ENCODE measurements around the gene ZNF275.

GRCh38 chrX:153304988-153305736 lies 28.8 kb upstream of the ZNF275 start:
- TF ChIP-seq, protein P1, sequence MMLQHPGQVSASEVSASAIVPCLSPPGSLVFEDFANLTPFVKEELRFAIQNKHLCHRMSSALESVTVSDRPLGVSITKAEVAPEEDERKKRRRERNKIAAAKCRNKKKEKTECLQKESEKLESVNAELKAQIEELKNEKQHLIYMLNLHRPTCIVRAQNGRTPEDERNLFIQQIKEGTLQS (IDR thresholded peaks at IDR 0.05), result no peak
- TF ChIP-seq POLR2A (IDR thresholded peaks at IDR 0.05; ENCODE audit: borderline replicate concordance, extremely low read depth, insufficient read depth, insufficient read length) (no peak), POLR2AphosphoS5 (IDR thresholded peaks at IDR 0.05; ENCODE audit: low read depth, low read length) (no peak), RAD21 (IDR thresholded peaks at IDR 0.05; ENCODE audit: low read depth) (no peak), ZNF274 (IDR thresholded peaks at IDR 0.05; ENCODE audit: low read depth, low read length) (no peak), FOSL1 (IDR thresholded peaks at IDR 0.05; ENCODE audit: low read depth) (no peak), EZH2 (IDR thresholded peaks at IDR 0.05) (no peak), REST (IDR thresholded peaks at IDR 0.05; ENCODE audit: low read depth) (no peak), EZH2phosphoT487 (IDR thresholded peaks at IDR 0.05; ENCODE audit: borderline replicate concordance) (no peak)
- TF ChIP-seq, protein P2, sequence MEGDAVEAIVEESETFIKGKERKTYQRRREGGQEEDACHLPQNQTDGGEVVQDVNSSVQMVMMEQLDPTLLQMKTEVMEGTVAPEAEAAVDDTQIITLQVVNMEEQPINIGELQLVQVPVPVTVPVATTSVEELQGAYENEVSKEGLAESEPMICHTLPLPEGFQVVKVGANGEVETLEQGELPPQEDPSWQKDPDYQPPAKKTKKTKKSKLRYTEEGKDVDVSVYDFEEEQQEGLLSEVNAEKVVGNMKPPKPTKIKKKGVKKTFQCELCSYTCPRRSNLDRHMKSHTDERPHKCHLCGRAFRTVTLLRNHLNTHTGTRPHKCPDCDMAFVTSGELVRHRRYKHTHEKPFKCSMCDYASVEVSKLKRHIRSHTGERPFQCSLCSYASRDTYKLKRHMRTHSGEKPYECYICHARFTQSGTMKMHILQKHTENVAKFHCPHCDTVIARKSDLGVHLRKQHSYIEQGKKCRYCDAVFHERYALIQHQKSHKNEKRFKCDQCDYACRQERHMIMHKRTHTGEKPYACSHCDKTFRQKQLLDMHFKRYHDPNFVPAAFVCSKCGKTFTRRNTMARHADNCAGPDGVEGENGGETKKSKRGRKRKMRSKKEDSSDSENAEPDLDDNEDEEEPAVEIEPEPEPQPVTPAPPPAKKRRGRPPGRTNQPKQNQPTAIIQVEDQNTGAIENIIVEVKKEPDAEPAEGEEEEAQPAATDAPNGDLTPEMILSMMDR (IDR thresholded peaks at IDR 0.05 in 2 of 3, conservative IDR thresholded peaks at IDR 0.05 in 1 of 3; ENCODE audit: borderline replicate concordance in 1 of 3, insufficient read depth in 1 of 3, low read depth in 2 of 3, low read length in 2 of 3), result no peak

Data from HCT116 (cell line).